22Rv1 (cell line): Measurements from ENCODE around the gene GREB1.

ENCODE experiments used
- ZFX ChIP-seq: fragments of 450-650 bp; IDR thresholded peaks from 2 replicates; pipeline ENCODE4 v1.6.1; 2017; ENCODE audit warnings: antibody characterized with exemption, borderline replicate concordance
- TF ChIP-seq, protein P1 (sequence below): fragments of 450-650 bp; IDR thresholded peaks from 2 replicates; pipeline ENCODE4 v1.5.1; 2017; ENCODE audit warnings: mild to moderate bottlenecking

DNA sequence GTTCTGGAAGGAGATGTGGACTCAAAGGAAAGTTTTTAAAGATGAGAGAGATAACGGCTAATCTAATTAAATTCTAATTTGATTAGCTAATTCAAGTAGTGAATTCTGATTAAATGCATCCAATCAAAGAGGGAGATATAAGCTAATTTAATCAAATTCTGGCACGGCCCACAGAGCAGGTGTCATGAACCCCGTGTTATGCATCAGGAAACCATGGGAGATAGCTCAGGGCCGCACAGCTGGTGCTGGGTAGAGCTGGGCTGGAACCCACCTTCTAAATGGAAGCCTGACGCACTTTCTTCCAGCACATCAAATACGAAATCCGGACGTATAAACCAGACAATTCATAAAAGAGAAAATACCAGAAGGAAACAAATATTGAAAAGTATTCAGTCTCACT lies 57.2 kb downstream of the GREB1 start:
- TF ChIP-seq, protein P1, sequence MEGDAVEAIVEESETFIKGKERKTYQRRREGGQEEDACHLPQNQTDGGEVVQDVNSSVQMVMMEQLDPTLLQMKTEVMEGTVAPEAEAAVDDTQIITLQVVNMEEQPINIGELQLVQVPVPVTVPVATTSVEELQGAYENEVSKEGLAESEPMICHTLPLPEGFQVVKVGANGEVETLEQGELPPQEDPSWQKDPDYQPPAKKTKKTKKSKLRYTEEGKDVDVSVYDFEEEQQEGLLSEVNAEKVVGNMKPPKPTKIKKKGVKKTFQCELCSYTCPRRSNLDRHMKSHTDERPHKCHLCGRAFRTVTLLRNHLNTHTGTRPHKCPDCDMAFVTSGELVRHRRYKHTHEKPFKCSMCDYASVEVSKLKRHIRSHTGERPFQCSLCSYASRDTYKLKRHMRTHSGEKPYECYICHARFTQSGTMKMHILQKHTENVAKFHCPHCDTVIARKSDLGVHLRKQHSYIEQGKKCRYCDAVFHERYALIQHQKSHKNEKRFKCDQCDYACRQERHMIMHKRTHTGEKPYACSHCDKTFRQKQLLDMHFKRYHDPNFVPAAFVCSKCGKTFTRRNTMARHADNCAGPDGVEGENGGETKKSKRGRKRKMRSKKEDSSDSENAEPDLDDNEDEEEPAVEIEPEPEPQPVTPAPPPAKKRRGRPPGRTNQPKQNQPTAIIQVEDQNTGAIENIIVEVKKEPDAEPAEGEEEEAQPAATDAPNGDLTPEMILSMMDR: no peak
- no peak for TF ChIP-seq ZFX
